SK-N-SH treated with all-trans-retinoic acid at 6 μM for 48 hours (cell line): ENCODE measurements around the gene PNMA8A.

Experiments used
- ATAC-seq: fragments of 200-7000 bp; cut with Tn5 transposase; 3 replicates; pipeline ENCODE4 v1.9.1; 2020; ENCODE audit warnings: mild to moderate bottlenecking, moderate library complexity
- ARNTL ChIP-seq: fragments of 450-650 bp; formaldehyde crosslinking; IDR thresholded peaks from 2 replicates; pipeline ENCODE4 v1.5.0; 2020; ENCODE audit warnings: low read depth, mild to moderate bottlenecking, moderate library complexity, borderline replicate concordance
- BACH2 ChIP-seq: fragments of 250-450 bp; sonication (Bioruptor Pico); IDR thresholded peaks from 2 replicates; pipeline ENCODE4 v1.9.0; 2021; ENCODE audit warnings: mild to moderate bottlenecking, borderline replicate concordance
- CSRNP3 ChIP-seq: fragments of 250-450 bp; sonication (Bioruptor Pico); IDR thresholded peaks from 2 replicates; pipeline ENCODE4 v1.5.1; 2021; ENCODE audit warnings: mild to moderate bottlenecking, moderate library complexity
- ESRRG ChIP-seq: fragments of 250-450 bp; sonication (Bioruptor Pico); IDR thresholded peaks from 2 replicates; pipeline ENCODE4 v1.6.1; 2021; ENCODE audit warnings: mild to moderate bottlenecking
- ISL1 ChIP-seq: fragments of 250-450 bp; sonication (Bioruptor Pico); IDR thresholded peaks from 2 replicates; pipeline ENCODE4 v2.1.2; 2022; ENCODE audit warnings: mild to moderate bottlenecking, moderate library complexity
- OSR1 ChIP-seq: fragments of 250-450 bp; sonication (Bioruptor Pico); IDR thresholded peaks from 2 replicates; pipeline ENCODE4 v1.8.0; 2022; ENCODE audit warnings: moderate library complexity, mild to moderate bottlenecking, inconsistent platforms
- PATZ1 ChIP-seq: fragments of 250-450 bp; sonication (Bioruptor Pico); IDR thresholded peaks from 2 replicates; pipeline ENCODE4 v1.8.0; 2020; ENCODE audit warnings: mild to moderate bottlenecking, moderate library complexity, borderline replicate concordance
- POU6F1 ChIP-seq: fragments of 250-450 bp; sonication (Bioruptor Pico); IDR thresholded peaks from 2 replicates; pipeline ENCODE4 v1.8.0; 2021; ENCODE audit warnings: low read depth, mild to moderate bottlenecking, moderate library complexity, borderline replicate concordance
- PPARA ChIP-seq: fragments of 250-450 bp; sonication (Bioruptor Pico); IDR thresholded peaks from 2 replicates; pipeline ENCODE4 v1.5.0; 2020; ENCODE audit warnings: mild to moderate bottlenecking, borderline replicate concordance
- RARB ChIP-seq: fragments of 250-450 bp; sonication (Bioruptor Pico); IDR thresholded peaks from 2 replicates; pipeline ENCODE4 v1.8.0; 2021; ENCODE audit warnings: mild to moderate bottlenecking, moderate library complexity
- TOX ChIP-seq: fragments of 250-450 bp; sonication (Bioruptor Pico); IDR thresholded peaks from 2 replicates; pipeline ENCODE4 v1.8.0; 2021; ENCODE audit warnings: mild to moderate bottlenecking, moderate library complexity, borderline replicate concordance
- ZC3H10 ChIP-seq: fragments of 250-450 bp; sonication (Bioruptor Pico); IDR thresholded peaks from 2 replicates; pipeline ENCODE4 v1.5.1; 2021; ENCODE audit warnings: mild to moderate bottlenecking, moderate library complexity
- ZNF565 ChIP-seq: fragments of 450-650 bp; formaldehyde crosslinking; conservative IDR thresholded peaks from 2 replicates; pipeline ENCODE4 v1.5.0; 2020; ENCODE audit warnings: low read depth, mild to moderate bottlenecking, moderate library complexity
- ZNF70 ChIP-seq: fragments of 450-650 bp; formaldehyde crosslinking; IDR thresholded peaks from 2 replicates; pipeline ENCODE4 v1.5.0; 2020; ENCODE audit warnings: mild to moderate bottlenecking, moderate library complexity
- ZNF8 ChIP-seq: fragments of 450-650 bp; formaldehyde crosslinking; IDR thresholded peaks from 2 replicates; pipeline ENCODE4 v1.5.0; 2020; ENCODE audit warnings: mild to moderate bottlenecking, moderate library complexity
- TF ChIP-seq, protein P1 (sequence below): fragments of 250-450 bp; sonication (Bioruptor Pico); IDR thresholded peaks from 2 replicates; pipeline ENCODE4 v1.5.0; 2020; ENCODE audit warnings: mild to moderate bottlenecking, moderate library complexity
- TF ChIP-seq, protein P2 (sequence below): fragments of 250-450 bp; sonication (Bioruptor Pico); IDR thresholded peaks from 2 replicates; pipeline ENCODE4 v1.5.1; 2020; ENCODE audit warnings: low read depth, mild to moderate bottlenecking, moderate library complexity

Gene PNMA8A

GRCh38 chr19:46471811-46472543 lies 614 bp upstream of the PNMA8A start (continued):
- TF ChIP-seq, protein P1, sequence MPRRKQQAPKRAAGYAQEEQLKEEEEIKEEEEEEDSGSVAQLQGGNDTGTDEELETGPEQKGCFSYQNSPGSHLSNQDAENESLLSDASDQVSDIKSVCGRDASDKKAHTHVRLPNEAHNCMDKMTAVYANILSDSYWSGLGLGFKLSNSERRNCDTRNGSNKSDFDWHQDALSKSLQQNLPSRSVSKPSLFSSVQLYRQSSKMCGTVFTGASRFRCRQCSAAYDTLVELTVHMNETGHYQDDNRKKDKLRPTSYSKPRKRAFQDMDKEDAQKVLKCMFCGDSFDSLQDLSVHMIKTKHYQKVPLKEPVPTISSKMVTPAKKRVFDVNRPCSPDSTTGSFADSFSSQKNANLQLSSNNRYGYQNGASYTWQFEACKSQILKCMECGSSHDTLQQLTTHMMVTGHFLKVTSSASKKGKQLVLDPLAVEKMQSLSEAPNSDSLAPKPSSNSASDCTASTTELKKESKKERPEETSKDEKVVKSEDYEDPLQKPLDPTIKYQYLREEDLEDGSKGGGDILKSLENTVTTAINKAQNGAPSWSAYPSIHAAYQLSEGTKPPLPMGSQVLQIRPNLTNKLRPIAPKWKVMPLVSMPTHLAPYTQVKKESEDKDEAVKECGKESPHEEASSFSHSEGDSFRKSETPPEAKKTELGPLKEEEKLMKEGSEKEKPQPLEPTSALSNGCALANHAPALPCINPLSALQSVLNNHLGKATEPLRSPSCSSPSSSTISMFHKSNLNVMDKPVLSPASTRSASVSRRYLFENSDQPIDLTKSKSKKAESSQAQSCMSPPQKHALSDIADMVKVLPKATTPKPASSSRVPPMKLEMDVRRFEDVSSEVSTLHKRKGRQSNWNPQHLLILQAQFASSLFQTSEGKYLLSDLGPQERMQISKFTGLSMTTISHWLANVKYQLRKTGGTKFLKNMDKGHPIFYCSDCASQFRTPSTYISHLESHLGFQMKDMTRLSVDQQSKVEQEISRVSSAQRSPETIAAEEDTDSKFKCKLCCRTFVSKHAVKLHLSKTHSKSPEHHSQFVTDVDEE (CRISPR knock-in tag) = no peak
- no peak for TF ChIP-seq ZNF70 (CRISPR knock-in tag)
- no peak for TF ChIP-seq ZNF565 (CRISPR knock-in tag)
- no peak for TF ChIP-seq ISL1 (CRISPR knock-in tag)
- no peak for TF ChIP-seq ESRRG (CRISPR knock-in tag)
- no peak for TF ChIP-seq ZC3H10 (CRISPR knock-in tag)
- TF ChIP-seq CSRNP3 (CRISPR knock-in tag) = no peak

GRCh38 chr19:46470376-46470775 lies 987 bp downstream of the PNMA8A start:
- no peak for TF ChIP-seq OSR1
- TF ChIP-seq CSRNP3 (CRISPR knock-in tag) = no peak
- TF ChIP-seq POU6F1 (CRISPR knock-in tag) = no peak
- no peak for TF ChIP-seq PPARA (CRISPR knock-in tag)
- no peak for TF ChIP-seq BACH2
- no peak for TF ChIP-seq PATZ1 (CRISPR knock-in tag)
- TF ChIP-seq RARB (CRISPR knock-in tag) = no peak
- no peak for TF ChIP-seq ZNF565 (CRISPR knock-in tag)
- TF ChIP-seq, protein P1 (CRISPR knock-in tag) = no peak
- TF ChIP-seq ZNF8 (CRISPR knock-in tag) = no peak
- no peak for TF ChIP-seq ESRRG (CRISPR knock-in tag)
- TF ChIP-seq ARNTL (CRISPR knock-in tag) = no peak
- TF ChIP-seq, protein P2, sequence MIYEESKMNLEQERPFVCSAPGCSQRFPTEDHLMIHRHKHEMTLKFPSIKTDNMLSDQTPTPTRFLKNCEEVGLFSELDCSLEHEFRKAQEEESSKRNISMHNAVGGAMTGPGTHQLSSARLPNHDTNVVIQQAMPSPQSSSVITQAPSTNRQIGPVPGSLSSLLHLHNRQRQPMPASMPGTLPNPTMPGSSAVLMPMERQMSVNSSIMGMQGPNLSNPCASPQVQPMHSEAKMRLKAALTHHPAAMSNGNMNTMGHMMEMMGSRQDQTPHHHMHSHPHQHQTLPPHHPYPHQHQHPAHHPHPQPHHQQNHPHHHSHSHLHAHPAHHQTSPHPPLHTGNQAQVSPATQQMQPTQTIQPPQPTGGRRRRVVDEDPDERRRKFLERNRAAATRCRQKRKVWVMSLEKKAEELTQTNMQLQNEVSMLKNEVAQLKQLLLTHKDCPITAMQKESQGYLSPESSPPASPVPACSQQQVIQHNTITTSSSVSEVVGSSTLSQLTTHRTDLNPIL (CRISPR knock-in tag) = no peak
- no peak for TF ChIP-seq TOX
- TF ChIP-seq, all 23 proteins: peak for 0
- no peak for ATAC-seq
